B cell (primary cell): Measurements from ENCODE around the gene PDE4C. TPM values are rescaled to one million over a fixed set of nuclear protein-coding genes. Genes with fewer than 3 reads are reported as not detected.

Experiments
- ATAC-seq: fragments of 200-7000 bp; cut with Tn5 transposase; one replicate; pipeline ENCODE4 v1.10.0; 2021; ENCODE audit warnings: low read depth, mild to moderate bottlenecking, moderate number of reproducible peaks, moderate library complexity
- CTCF ChIA-PET: fragments of 350-600 bp; sonication (Branson Sonifier 250); formaldehyde crosslinking; loops from one replicate; lab custom pipeline; 2021; ENCODE audit warnings: antibody characterized with exemption, inconsistent platforms; lab: Charles Lee
- POLR2A ChIA-PET: fragments of 350-600 bp; sonication (Branson Sonifier 250); formaldehyde crosslinking; loops from one replicate; lab custom pipeline; 2021; ENCODE audit warnings: antibody characterized with exemption; lab: Charles Lee
- DNase-seq: peaks from one replicate; pipeline ENCODE4 v3.0.0; 2013
- H2AFZ ChIP-seq: 2 replicates; pipeline ENCODE4 v1.6.1; 2012; ENCODE audit warnings: mild to moderate bottlenecking, low read depth, low read length; ENCODE audit not compliant: insufficient read depth, poor library complexity, severe bottlenecking
- H3K27ac ChIP-seq, 2 donors: 1 replicate in 1 of 2; 2 replicates in 1 of 2; pipeline ENCODE4 v1.5.1; 2012 to 2013; ENCODE audit warnings: low read length in 2 of 2, mild to moderate bottlenecking in 2 of 2, moderate library complexity in 1 of 2
- H3K27me3 ChIP-seq, 4 experiments: fragments of 200-600 bp in 1 of 4; sonication (generic) in 1 of 4; replicated peaks in 1 of 4; 1 replicate in 2 of 4; 2 replicates in 2 of 4; pipeline versions ENCODE4 v1.6.1 to v1.7.0; 2013 to 2016; ENCODE audit warnings: low read length in 3 of 4, mild to moderate bottlenecking in 2 of 4, mixed read lengths in 1 of 4, moderate library complexity in 1 of 4; ENCODE audit not compliant: insufficient read depth in 4 of 4, control insufficient read depth in 3 of 4; ENCODE audit errors: control extremely low read depth in 1 of 4
- H3K36me3 ChIP-seq, 2 experiments: replicated peaks in 1 of 2; 1 replicate in 1 of 2; 2 replicates in 1 of 2; pipeline versions ENCODE4 v1.6.1 to v1.7.1; 2013; ENCODE audit warnings: low read length in 1 of 2; ENCODE audit not compliant: insufficient read depth in 2 of 2, control insufficient read depth in 1 of 2; ENCODE audit errors: control extremely low read depth in 1 of 2, extremely low read depth in 1 of 2
- H3K4me1 ChIP-seq, 2 donors: fragments of 200-600 bp in 1 of 2; sonication (generic) in 1 of 2; 1 replicate in 1 of 2; 2 replicates in 1 of 2; pipeline versions ENCODE4 v1.5.1 to v1.6.1; 2013 to 2017; ENCODE audit warnings: low read length in 2 of 2; ENCODE audit not compliant: control insufficient read depth in 2 of 2, insufficient read depth in 2 of 2
- H3K4me2 ChIP-seq: replicated peaks from 2 replicates; pipeline ENCODE3; 2012; ENCODE audit warnings: mild to moderate bottlenecking, low read depth, low read length; ENCODE audit not compliant: poor library complexity, severe bottlenecking
- H3K4me3 ChIP-seq, 5 experiments: fragments of 200-600 bp in 1 of 5; sonication (generic) in 1 of 5; 1 replicate in 3 of 5; 2 replicates in 2 of 5; pipeline versions ENCODE4 v1.5.1 to v1.7.0; 2011 to 2016; ENCODE audit warnings: low read length in 4 of 5, mild to moderate bottlenecking in 4 of 5, low read depth in 2 of 5, control low read depth in 1 of 5, moderate library complexity in 1 of 5; ENCODE audit not compliant: insufficient read depth in 1 of 5; ENCODE audit errors: control extremely low read depth in 1 of 5, extremely low read depth in 1 of 5
- H3K79me2 ChIP-seq: fragments of 200-600 bp; sonication (generic); one replicate; pipeline ENCODE4 v1.6.0; 2016; ENCODE audit warnings: low read length; ENCODE audit not compliant: control insufficient read depth, insufficient read depth
- H3K9ac ChIP-seq: fragments of 200-600 bp; sonication (generic); 2 replicates; pipeline ENCODE4 v1.6.1; 2017; ENCODE audit warnings: mild to moderate bottlenecking, low read length, moderate library complexity
- H3K9me3 ChIP-seq, 3 donors: one replicate each; pipeline versions ENCODE4 v1.6.1 to v1.7.1; 2013; ENCODE audit warnings: low read length in 2 of 3; ENCODE audit not compliant: control insufficient read depth in 2 of 3, insufficient read depth in 1 of 3; ENCODE audit errors: control extremely low read depth in 1 of 3
- H4K20me1 ChIP-seq: 2 replicates; pipeline ENCODE4 v1.6.0; 2012; ENCODE audit warnings: mild to moderate bottlenecking, low read length; ENCODE audit not compliant: insufficient read depth, control insufficient read depth, poor library complexity, severe bottlenecking
- H3K27ac Mint-ChIP-seq: one replicate; pipeline ENCODE4 v1.8.0; 2021; ENCODE audit warnings: mixed read lengths
- H3K27me3 Mint-ChIP-seq: one replicate; pipeline ENCODE4 v1.8.0; 2021; ENCODE audit warnings: mixed read lengths
- H3K4me1 Mint-ChIP-seq: one replicate; pipeline ENCODE4 v1.8.0; 2021; ENCODE audit warnings: mixed read lengths
- H3K4me3 Mint-ChIP-seq: one replicate; pipeline ENCODE4 v1.8.0; 2021; ENCODE audit warnings: mixed read lengths
- H3K9me3 Mint-ChIP-seq: one replicate; pipeline ENCODE4 v1.8.0; 2022; ENCODE audit warnings: mixed read lengths; ENCODE audit not compliant: insufficient read depth
- CTCF ChIP-seq: fragments of 200-600 bp; IDR thresholded peaks from one replicate; pipeline ENCODE4 v1.8.0; 2022; ENCODE audit warnings: antibody characterized with exemption, mild to moderate bottlenecking
- EZH2 ChIP-seq: IDR thresholded peaks from 2 replicates; pipeline ENCODE4 v1.6.1; 2012; ENCODE audit warnings: borderline replicate concordance, low read depth, mild to moderate bottlenecking, moderate library complexity, low read length; ENCODE audit not compliant: insufficient read depth, poor library complexity, severe bottlenecking
- WGBS: methylation state at CpG from one replicate; pipeline ENCODE4 v1.1.5; 2013; ENCODE audit warnings: missing lambda C conversion rate; ENCODE audit not compliant: insufficient coverage; 5-methylcytosine and 5-hydroxymethylcytosine counted together
- intact Hi-C: fragments of 100-400 bp; cut with micrococcal nuclease; formaldehyde crosslinking; loops from one replicate; pipeline ENCODE4 v1.10.0; 2022
- polyA plus RNA-seq: library from polyadenylated mRNA; depleted of rRNA; stranded (reverse); fragments of >200 nt; gene quantifications from 2 replicates; pipeline ENCODE4 v1.2.3, GENCODE V29; 2012
- total RNA-seq, 2 donors: library from RNA; stranded (reverse); fragments of 120-200 nt in 1 of 2; gene quantifications; 1 replicate in 1 of 2; 2 replicates in 1 of 2; pipeline versions ENCODE4 v1.2.3 to v1.2.4, GENCODE V29; 2013 to 2022

PDE4C gene
- total and polyA plus RNA-seq, 2 donors (not counting 1 experiment from before 2014, with no cell fraction given): not detected

GRCh38 chr19:18197306-18197705 lies 28.9 kb downstream of the PDE4C start:
- H3K4me2 ChIP-seq: no peak overlapping the region
- ChIA-PET CTCF (interaction anchor here (1.1 to 2.4 kb wide), 3 partner anchors 13 to 222 kb away, joined by 3 to 5 read pairs (median 4); partner anchors contain the start of gene SSBP4), POLR2A (interaction anchor here (0.7 kb wide), 1 partner anchor 8 kb away, joined by 4 read pairs; no protein-coding TSS in a partner anchor)
- Mint-ChIP-seq H3K4me3 (no peak overlapping the region), H3K9me3 (no peaks in the 10 kb centered on the region), H3K4me1 (peaks cover 25% of the 10 kb centered on the region), H3K27ac (peak overlapping the region; percentile 6), H3K27me3 (no peaks in the 10 kb centered on the region)
- WGBS: 97% methylated on average over 18 of the region's 18 CpGs
- H4K20me1 ChIP-seq: no peaks in the 10 kb centered on the region
- ATAC-seq (no peak), DNase-seq (no peak)
- no peak overlapping the region for H3K9ac ChIP-seq
- H3K36me3 ChIP-seq: peaks cover 0 to 30% of the 10 kb centered on the region in 2 experiments
- no peaks in the 10 kb centered on the region for H3K27me3 ChIP-seq
- peaks cover 15% of the 10 kb centered on the region for H3K79me2 ChIP-seq
- H3K4me1 ChIP-seq: peaks cover 16 to 22% of the 10 kb centered on the region in 2 donors
- H3K27ac ChIP-seq: no peak overlapping the region
- no peak overlapping the region for H3K4me3 ChIP-seq
- no peak overlapping the region for H2AFZ ChIP-seq
- H3K9me3 ChIP-seq: no peaks in the 10 kb centered on the region
- intact Hi-C loops: loop anchor here (10.0 kb wide), 1 partner anchor 443 kb away; the partner anchor contains the start of gene FCHO1
- no peak for TF ChIP-seq EZH2
- TF ChIP-seq CTCF: no peak

- no peak for ATAC-seq
- Histone ChIP-seq H3K9me3 (no peaks in the 10 kb centered on the region), H3K36me3 (peaks cover 0 to 26% of the 10 kb centered on the region in 2 experiments), H2AFZ (no peak overlapping the region), H3K27me3 (no peaks in the 10 kb centered on the region), H3K79me2 (peaks cover 7% of the 10 kb centered on the region), H3K4me2 (no peak overlapping the region), H3K27ac (no peak overlapping the region), H4K20me1 (no peaks in the 10 kb centered on the region), H3K4me1 (peaks cover 23 to 28% of the 10 kb centered on the region in 2 donors), H3K9ac (no peak overlapping the region), H3K4me3 (no peak overlapping the region)
- CTCF ChIA-PET: interaction anchor here (2.4 kb wide), 1 partner anchor 55 kb away, joined by 5 read pairs; no protein-coding TSS in a partner anchor
- POLR2A ChIA-PET: no interaction called here
- WGBS: 90% methylated on average over 2 of the region's 7 CpGs
- Mint-ChIP-seq H3K27me3 (no peaks in the 10 kb centered on the region), H3K4me1 (peaks cover 28% of the 10 kb centered on the region), H3K9me3 (no peaks in the 10 kb centered on the region), H3K4me3 (no peak overlapping the region), H3K27ac (no peak overlapping the region)
- no peak for TF ChIP-seq CTCF
- no peak for TF ChIP-seq EZH2
- intact Hi-C loops: loop anchor here (10.0 kb wide), 1 partner anchor 442 kb away; the partner anchor contains the start of gene FCHO1
- no peak for DNase-seq
These were observed 29.8 kb downstream of the PDE4C start for GRCh38 chr19:18196511-18196845.
